GM12878 (cell line): ENCODE data around the gene RAB36. TPM values are rescaled to one million over a fixed set of nuclear protein-coding genes. Genes with fewer than 3 reads are reported as not detected.

Experiments used
- ASH2L ChIP-seq: fragments of 300-600, 200-600 bp; sonication (generic); IDR thresholded peaks from 2 replicates; pipeline ENCODE4 v1.6.1; 2017; ENCODE audit warnings: low read depth, mild to moderate bottlenecking, borderline replicate concordance
- BHLHE40 ChIP-seq, 2 experiments: fragments of 450-650 bp in 1 of 2; IDR thresholded peaks; 2 replicates each; pipeline ENCODE4 v1.6.1; 2011 to 2017; ENCODE audit warnings: low read depth in 2 of 2, borderline replicate concordance in 1 of 2, improper control_type of control experiment in 1 of 2, low read length in 1 of 2, mild to moderate bottlenecking in 1 of 2
- FOS ChIP-seq: IDR thresholded peaks from 3 replicates; pipeline ENCODE4 v1.6.1; 2011; ENCODE audit warnings: borderline replicate concordance; ENCODE audit not compliant: insufficient read length; ENCODE audit errors: extremely low read depth
- MTA2 ChIP-seq: fragments of 450-650 bp; IDR thresholded peaks from 2 replicates; pipeline ENCODE4 v1.6.1; 2016; ENCODE audit warnings: low read depth, mild to moderate bottlenecking, moderate library complexity
- NFIC ChIP-seq: IDR thresholded peaks from 2 replicates; pipeline ENCODE4 v1.6.1; 2012; ENCODE audit warnings: low read depth, mild to moderate bottlenecking, inconsistent platforms, low read length, moderate library complexity
- PML ChIP-seq: IDR thresholded peaks from 2 replicates; pipeline ENCODE4 v1.6.1; 2012; ENCODE audit warnings: low read length, inconsistent platforms
- POLR2AphosphoS5 ChIP-seq: IDR thresholded peaks from 2 replicates; pipeline ENCODE4 v1.6.1; 2011; ENCODE audit warnings: mild to moderate bottlenecking, low read length, inconsistent platforms
- RAD51 ChIP-seq: fragments of 450-650 bp; IDR thresholded peaks from 2 replicates; pipeline ENCODE4 v1.6.1; 2016; ENCODE audit warnings: moderate library complexity, mild to moderate bottlenecking, inconsistent platforms
- RUNX3 ChIP-seq: IDR thresholded peaks from 2 replicates; pipeline ENCODE4 v1.6.1; 2012; ENCODE audit warnings: low read length, inconsistent platforms
- SMAD1 ChIP-seq: fragments of 450-650 bp; IDR thresholded peaks from 2 replicates; pipeline ENCODE4 v1.6.1; 2018; ENCODE audit warnings: mild to moderate bottlenecking, low read depth; ENCODE audit not compliant: partially characterized antibody
- TBL1XR1 ChIP-seq: IDR thresholded peaks from 2 replicates; pipeline ENCODE4 v1.6.1; 2012; ENCODE audit warnings: low read depth, low read length, improper control_type of control experiment
- TCF12 ChIP-seq: IDR thresholded peaks from 2 replicates; pipeline ENCODE4 v1.6.1; 2011; ENCODE audit warnings: low read depth, mild to moderate bottlenecking, low read length
- YY1 ChIP-seq: IDR thresholded peaks from 2 replicates; pipeline ENCODE4 v1.6.1; 2011; ENCODE audit warnings: low read depth, mild to moderate bottlenecking, low read length
- ZNF207 ChIP-seq: fragments of 450-650 bp; IDR thresholded peaks from 2 replicates; pipeline ENCODE4 v1.6.1; 2014; ENCODE audit warnings: antibody characterized with exemption, mild to moderate bottlenecking, borderline replicate concordance
- ZNF217 ChIP-seq: fragments of 450-650 bp; IDR thresholded peaks from 2 replicates; pipeline ENCODE4 v1.6.1; 2017; ENCODE audit warnings: antibody characterized with exemption, mild to moderate bottlenecking
- polyA plus RNA-seq, 11 experiments: library from polyadenylated mRNA; depleted of rRNA in 4 of 11; unstranded in 6 of 11; stranded (reverse) in 5 of 11; fragments of >200 nt; fragmentation: Nextera tagmentation in 4 of 11; fragmentation: Illumina TruSeq in 1 of 11; extraction: Ambion mirVana in 4 of 11; extraction: Trizol in 1 of 11; gene quantifications; 1 replicate in 1 of 11; 2 replicates in 10 of 11; pipeline versions ENCODE4 v1.2.1 to v1.2.3, GENCODE V29; 2011 to 2016; ENCODE audit warnings: inconsistent platforms in 2 of 11, missing spikeins in 2 of 11, low read depth in 1 of 11
- total RNA-seq, 4 experiments: library from RNA; depleted of rRNA in 3 of 4; stranded (reverse); fragments of >200 nt in 3 of 4; fragmentation: Illumina TruSeq in 1 of 4; extraction: Trizol in 1 of 4; gene quantifications; 2 replicates each; pipeline versions ENCODE4 v1.2.1 to v1.2.3, GENCODE V29; 2013 to 2021
- TF ChIP-seq, protein P1 (sequence below): fragments of 150-350 bp; IDR thresholded peaks from 2 replicates; pipeline ENCODE4 v1.6.1; 2014; ENCODE audit warnings: mild to moderate bottlenecking, low read depth, low read length
- TF ChIP-seq, protein P2 (sequence below): fragments of 450-650 bp; IDR thresholded peaks from 2 replicates; pipeline ENCODE4 v1.6.1; 2017; ENCODE audit warnings: antibody characterized with exemption, mild to moderate bottlenecking, moderate library complexity
- TF ChIP-seq, protein P3 (sequence below): fragments of 450-650 bp; IDR thresholded peaks from 2 replicates; pipeline ENCODE4 v1.6.1; 2016; ENCODE audit warnings: mild to moderate bottlenecking, moderate library complexity, borderline replicate concordance
- TF ChIP-seq, protein P4 (sequence below): fragments of 450-650 bp; IDR thresholded peaks from 2 replicates; pipeline ENCODE4 v1.6.1; 2017; ENCODE audit warnings: mild to moderate bottlenecking, low read depth, inconsistent platforms; ENCODE audit not compliant: poor library complexity, severe bottlenecking

RAB36 gene
- total and polyA plus RNA-seq, 10 of the 15 experiments (the other 5 are each of a cell fraction or from before 2014, with no cell fraction given) = 0.31 to 2.7 (median 1.1) TPM

DNA sequence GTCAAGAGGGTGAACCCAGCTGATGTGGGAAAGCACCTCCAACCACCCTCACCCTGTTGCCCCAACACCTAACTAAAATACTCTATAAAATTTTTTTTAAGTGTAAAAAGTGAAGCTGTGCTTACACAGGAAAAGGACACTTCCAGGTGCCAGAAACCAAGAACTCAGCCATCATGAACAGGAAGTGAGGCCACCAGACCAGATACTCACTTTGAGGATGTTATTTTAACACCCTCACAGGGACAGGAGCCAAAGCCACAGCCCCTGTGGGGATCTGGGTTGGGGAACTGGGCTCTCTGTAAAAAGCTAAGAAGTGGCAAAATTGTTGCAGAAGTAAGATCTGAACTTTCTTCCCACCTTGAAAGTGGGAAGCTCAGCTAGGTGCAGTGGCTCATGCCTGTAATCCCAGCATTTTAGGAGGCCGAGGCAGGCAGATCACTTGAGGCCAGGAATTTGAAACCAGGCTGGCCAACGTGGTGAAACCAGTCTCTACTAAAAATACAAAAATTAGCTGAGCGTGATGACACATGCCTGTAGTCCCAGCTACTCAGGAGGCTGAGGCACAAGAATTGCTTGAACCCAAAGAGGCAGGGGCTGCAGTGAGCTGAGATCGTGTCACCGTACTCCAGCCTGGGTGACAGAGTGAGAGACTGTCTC is 7.2 kb upstream of the RAB36 start (continued):
- TF ChIP-seq, protein P1, sequence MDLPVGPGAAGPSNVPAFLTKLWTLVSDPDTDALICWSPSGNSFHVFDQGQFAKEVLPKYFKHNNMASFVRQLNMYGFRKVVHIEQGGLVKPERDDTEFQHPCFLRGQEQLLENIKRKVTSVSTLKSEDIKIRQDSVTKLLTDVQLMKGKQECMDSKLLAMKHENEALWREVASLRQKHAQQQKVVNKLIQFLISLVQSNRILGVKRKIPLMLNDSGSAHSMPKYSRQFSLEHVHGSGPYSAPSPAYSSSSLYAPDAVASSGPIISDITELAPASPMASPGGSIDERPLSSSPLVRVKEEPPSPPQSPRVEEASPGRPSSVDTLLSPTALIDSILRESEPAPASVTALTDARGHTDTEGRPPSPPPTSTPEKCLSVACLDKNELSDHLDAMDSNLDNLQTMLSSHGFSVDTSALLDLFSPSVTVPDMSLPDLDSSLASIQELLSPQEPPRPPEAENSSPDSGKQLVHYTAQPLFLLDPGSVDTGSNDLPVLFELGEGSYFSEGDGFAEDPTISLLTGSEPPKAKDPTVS = no peak
- TF ChIP-seq RUNX3 (peak; percentile 81), ASH2L (no peak), POLR2AphosphoS5 (peak; percentile 46; the same call in 1 of the 2 replicates), SMAD1 (peak; percentile 34), TBL1XR1 (no peak), ZNF217 (0 out of 2 replicates have a peak, but pooled peaks have one; percentile 44), YY1 (peak; percentile 66; the same call in 1 of the 2 replicates), ZNF207 (no peak), NFIC (0 out of 2 replicates have a peak, but pooled peaks have one; percentile 58), BHLHE40 (IDR thresholded peaks at IDR 0.05; ENCODE audit: borderline replicate concordance in 1 of 2, low read depth in 2 of 2, low read length in 1 of 2) (peak in 1 of 2 experiments; percentile 47; a peak in 2 of 4 replicates), RAD51 (no peak), TCF12 (peak; percentile 56; the same call in 1 of the 2 replicates), PML (no peak), MTA2 (peak; percentile 80), FOS (no peak)
- TF ChIP-seq, protein P2, sequence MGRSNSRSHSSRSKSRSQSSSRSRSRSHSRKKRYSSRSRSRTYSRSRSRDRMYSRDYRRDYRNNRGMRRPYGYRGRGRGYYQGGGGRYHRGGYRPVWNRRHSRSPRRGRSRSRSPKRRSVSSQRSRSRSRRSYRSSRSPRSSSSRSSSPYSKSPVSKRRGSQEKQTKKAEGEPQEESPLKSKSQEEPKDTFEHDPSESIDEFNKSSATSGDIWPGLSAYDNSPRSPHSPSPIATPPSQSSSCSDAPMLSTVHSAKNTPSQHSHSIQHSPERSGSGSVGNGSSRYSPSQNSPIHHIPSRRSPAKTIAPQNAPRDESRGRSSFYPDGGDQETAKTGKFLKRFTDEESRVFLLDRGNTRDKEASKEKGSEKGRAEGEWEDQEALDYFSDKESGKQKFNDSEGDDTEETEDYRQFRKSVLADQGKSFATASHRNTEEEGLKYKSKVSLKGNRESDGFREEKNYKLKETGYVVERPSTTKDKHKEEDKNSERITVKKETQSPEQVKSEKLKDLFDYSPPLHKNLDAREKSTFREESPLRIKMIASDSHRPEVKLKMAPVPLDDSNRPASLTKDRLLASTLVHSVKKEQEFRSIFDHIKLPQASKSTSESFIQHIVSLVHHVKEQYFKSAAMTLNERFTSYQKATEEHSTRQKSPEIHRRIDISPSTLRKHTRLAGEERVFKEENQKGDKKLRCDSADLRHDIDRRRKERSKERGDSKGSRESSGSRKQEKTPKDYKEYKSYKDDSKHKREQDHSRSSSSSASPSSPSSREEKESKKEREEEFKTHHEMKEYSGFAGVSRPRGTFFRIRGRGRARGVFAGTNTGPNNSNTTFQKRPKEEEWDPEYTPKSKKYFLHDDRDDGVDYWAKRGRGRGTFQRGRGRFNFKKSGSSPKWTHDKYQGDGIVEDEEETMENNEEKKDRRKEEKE = no peak
- TF ChIP-seq, protein P3, sequence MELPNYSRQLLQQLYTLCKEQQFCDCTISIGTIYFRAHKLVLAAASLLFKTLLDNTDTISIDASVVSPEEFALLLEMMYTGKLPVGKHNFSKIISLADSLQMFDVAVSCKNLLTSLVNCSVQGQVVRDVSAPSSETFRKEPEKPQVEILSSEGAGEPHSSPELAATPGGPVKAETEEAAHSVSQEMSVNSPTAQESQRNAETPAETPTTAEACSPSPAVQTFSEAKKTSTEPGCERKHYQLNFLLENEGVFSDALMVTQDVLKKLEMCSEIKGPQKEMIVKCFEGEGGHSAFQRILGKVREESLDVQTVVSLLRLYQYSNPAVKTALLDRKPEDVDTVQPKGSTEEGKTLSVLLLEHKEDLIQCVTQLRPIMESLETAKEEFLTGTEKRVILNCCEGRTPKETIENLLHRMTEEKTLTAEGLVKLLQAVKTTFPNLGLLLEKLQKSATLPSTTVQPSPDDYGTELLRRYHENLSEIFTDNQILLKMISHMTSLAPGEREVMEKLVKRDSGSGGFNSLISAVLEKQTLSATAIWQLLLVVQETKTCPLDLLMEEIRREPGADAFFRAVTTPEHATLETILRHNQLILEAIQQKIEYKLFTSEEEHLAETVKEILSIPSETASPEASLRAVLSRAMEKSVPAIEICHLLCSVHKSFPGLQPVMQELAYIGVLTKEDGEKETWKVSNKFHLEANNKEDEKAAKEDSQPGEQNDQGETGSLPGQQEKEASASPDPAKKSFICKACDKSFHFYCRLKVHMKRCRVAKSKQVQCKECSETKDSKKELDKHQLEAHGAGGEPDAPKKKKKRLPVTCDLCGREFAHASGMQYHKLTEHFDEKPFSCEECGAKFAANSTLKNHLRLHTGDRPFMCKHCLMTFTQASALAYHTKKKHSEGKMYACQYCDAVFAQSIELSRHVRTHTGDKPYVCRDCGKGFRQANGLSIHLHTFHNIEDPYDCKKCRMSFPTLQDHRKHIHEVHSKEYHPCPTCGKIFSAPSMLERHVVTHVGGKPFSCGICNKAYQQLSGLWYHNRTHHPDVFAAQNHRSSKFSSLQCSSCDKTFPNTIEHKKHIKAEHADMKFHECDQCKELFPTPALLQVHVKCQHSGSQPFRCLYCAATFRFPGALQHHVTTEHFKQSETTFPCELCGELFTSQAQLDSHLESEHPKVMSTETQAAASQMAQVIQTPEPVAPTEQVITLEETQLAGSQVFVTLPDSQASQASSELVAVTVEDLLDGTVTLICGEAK = peak; percentile 12; the same call in 1 of the 2 replicates
- TF ChIP-seq, protein P4, sequence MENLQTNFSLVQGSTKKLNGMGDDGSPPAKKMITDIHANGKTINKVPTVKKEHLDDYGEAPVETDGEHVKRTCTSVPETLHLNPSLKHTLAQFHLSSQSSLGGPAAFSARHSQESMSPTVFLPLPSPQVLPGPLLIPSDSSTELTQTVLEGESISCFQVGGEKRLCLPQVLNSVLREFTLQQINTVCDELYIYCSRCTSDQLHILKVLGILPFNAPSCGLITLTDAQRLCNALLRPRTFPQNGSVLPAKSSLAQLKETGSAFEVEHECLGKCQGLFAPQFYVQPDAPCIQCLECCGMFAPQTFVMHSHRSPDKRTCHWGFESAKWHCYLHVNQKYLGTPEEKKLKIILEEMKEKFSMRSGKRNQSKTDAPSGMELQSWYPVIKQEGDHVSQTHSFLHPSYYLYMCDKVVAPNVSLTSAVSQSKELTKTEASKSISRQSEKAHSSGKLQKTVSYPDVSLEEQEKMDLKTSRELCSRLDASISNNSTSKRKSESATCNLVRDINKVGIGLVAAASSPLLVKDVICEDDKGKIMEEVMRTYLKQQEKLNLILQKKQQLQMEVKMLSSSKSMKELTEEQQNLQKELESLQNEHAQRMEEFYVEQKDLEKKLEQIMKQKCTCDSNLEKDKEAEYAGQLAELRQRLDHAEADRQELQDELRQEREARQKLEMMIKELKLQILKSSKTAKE = peak; percentile 73
